Stomach (tissue), 4 donors: ENCODE measurements around the gene KDM5A.

Experiments
- POLR2A ChIP-seq, 4 donors: fragments of 450-650 bp; IDR thresholded peaks; one replicate each; pipeline ENCODE4 v1.6.1; 2016; ENCODE audit warnings: antibody characterized with exemption in 4 of 4, control low read depth in 2 of 4, mild to moderate bottlenecking in 1 of 4, moderate library complexity in 1 of 4
- TF ChIP-seq, protein P1 (sequence below), 7 experiments: fragments of 450-650 bp in 4 of 7; fragments of 200-600 bp in 3 of 7; sonication (generic) in 3 of 7; IDR thresholded peaks; one replicate each; pipeline ENCODE4 v1.5.1; 2016 to 2019; ENCODE audit warnings: antibody characterized with exemption in 7 of 7, control low read depth in 2 of 7, mild to moderate bottlenecking in 1 of 7

DNA sequence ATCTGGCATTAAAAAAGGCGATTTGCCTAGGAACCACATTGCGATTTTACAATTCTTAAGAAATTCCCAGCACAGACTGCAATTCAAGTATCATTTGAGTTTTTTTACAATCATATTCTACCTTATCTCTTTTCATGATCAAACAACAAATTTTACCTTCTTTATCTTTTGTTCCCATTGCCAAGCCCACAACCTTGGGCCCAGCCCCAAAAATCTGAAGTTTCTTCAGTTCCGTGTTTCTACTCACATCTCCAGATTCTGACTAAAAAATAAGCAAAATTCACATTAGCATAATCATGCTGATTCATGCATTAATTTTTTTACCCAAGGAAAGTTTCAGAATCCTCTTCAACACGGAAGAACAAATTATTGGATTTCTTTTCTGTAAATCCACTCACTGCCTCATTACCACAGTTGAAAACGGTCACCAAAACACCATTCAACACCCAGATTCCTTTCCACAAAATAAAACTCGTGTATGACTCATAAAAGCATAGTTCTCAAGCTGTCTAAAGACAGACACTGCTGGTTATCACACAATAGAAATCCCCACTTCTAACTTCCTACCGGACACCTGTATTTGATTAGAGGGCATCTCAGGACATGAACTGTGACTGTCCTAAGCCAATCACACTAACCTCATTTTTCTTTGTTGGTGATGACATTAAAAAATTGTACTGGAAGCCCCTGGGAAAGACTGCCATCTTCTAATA is 32.7 kb downstream of the KDM5A start:
- TF ChIP-seq, protein P1, sequence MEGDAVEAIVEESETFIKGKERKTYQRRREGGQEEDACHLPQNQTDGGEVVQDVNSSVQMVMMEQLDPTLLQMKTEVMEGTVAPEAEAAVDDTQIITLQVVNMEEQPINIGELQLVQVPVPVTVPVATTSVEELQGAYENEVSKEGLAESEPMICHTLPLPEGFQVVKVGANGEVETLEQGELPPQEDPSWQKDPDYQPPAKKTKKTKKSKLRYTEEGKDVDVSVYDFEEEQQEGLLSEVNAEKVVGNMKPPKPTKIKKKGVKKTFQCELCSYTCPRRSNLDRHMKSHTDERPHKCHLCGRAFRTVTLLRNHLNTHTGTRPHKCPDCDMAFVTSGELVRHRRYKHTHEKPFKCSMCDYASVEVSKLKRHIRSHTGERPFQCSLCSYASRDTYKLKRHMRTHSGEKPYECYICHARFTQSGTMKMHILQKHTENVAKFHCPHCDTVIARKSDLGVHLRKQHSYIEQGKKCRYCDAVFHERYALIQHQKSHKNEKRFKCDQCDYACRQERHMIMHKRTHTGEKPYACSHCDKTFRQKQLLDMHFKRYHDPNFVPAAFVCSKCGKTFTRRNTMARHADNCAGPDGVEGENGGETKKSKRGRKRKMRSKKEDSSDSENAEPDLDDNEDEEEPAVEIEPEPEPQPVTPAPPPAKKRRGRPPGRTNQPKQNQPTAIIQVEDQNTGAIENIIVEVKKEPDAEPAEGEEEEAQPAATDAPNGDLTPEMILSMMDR (IDR thresholded peaks at IDR 0.05): no peak
- no peak for TF ChIP-seq POLR2A (IDR thresholded peaks at IDR 0.05)
